ENCODE data around the gene TLE4.

The TLE4 gene

GRCh38 chr9:79701651-79702050, 129.9 kb downstream of the TLE4 start:
- TF ChIP-seq ZNF274 (IDR thresholded peaks at IDR 0.05; ENCODE audit: low read depth, low read length): no peak
- H3K4me3 ChIP-seq (ENCODE audit: low read length): no peak overlapping the region

GRCh38 chr9:79705704-79706103, 133.9 kb downstream of the TLE4 start:
- no peak overlapping the region for H3K4me3 ChIP-seq (ENCODE audit: low read length)
- no peak for TF ChIP-seq ZNF274 (IDR thresholded peaks at IDR 0.05; ENCODE audit: low read depth, low read length)

GRCh38 chr9:79706512-79706911, 134.7 kb downstream of the TLE4 start:
- TF ChIP-seq ZNF274 (IDR thresholded peaks at IDR 0.05; ENCODE audit: low read depth, low read length): no peak
- H3K4me3 ChIP-seq (ENCODE audit: low read length): no peak overlapping the region

- no peak for TF ChIP-seq ZNF274 (IDR thresholded peaks at IDR 0.05; ENCODE audit: low read depth, low read length)
Measured at GRCh38 chr9:79707589-79707988, 135.8 kb downstream of the TLE4 start.

GRCh38 chr9:79708541-79708940, 136.8 kb downstream of the TLE4 start:
- TF ChIP-seq ZNF274 (IDR thresholded peaks at IDR 0.05; ENCODE audit: low read depth, low read length): no peak
- no peak overlapping the region for H3K4me3 ChIP-seq (ENCODE audit: low read length)

More at GRCh38 chr9:79707589-79707988, 135.8 kb downstream of the TLE4 start:
- no peak overlapping the region for H3K4me3 ChIP-seq (ENCODE audit: low read length)

- H3K4me3 ChIP-seq (ENCODE audit: low read length): no peak overlapping the region
- no peak for TF ChIP-seq ZNF274 (IDR thresholded peaks at IDR 0.05; ENCODE audit: low read depth, low read length)
Measured at GRCh38 chr9:79709743-79710674, 138.2 kb downstream of the TLE4 start.

GRCh38 chr9:79711874-79712273, 140.1 kb downstream of the TLE4 start:
- no peak overlapping the region for H3K4me3 ChIP-seq (ENCODE audit: low read length)
- TF ChIP-seq ZNF274 (IDR thresholded peaks at IDR 0.05; ENCODE audit: low read depth, low read length): no peak

- H3K4me3 ChIP-seq (ENCODE audit: low read length): no peak overlapping the region
- no peak for TF ChIP-seq ZNF274 (IDR thresholded peaks at IDR 0.05; ENCODE audit: low read depth, low read length)
Measured at GRCh38 chr9:79719021-79719420, 147.3 kb downstream of the TLE4 start.

- no peak overlapping the region for H3K4me3 ChIP-seq (ENCODE audit: low read length)
- no peak for TF ChIP-seq ZNF274 (IDR thresholded peaks at IDR 0.05; ENCODE audit: low read depth, low read length)
Measured at GRCh38 chr9:79719989-79720388, 148.2 kb downstream of the TLE4 start.

- TF ChIP-seq ZNF274 (IDR thresholded peaks at IDR 0.05; ENCODE audit: low read depth, low read length): no peak
- no peak overlapping the region for H3K4me3 ChIP-seq (ENCODE audit: low read length)
Measured at GRCh38 chr9:79731171-79731890, 159.6 kb downstream of the TLE4 start.

- no peak for TF ChIP-seq ZNF274 (IDR thresholded peaks at IDR 0.05; ENCODE audit: low read depth, low read length)
- H3K4me3 ChIP-seq (ENCODE audit: low read length): no peak overlapping the region
Measured at GRCh38 chr9:79735023-79735779, 163.4 kb downstream of the TLE4 start.

GRCh38 chr9:79736051-79736450, 164.3 kb downstream of the TLE4 start:
- no peak overlapping the region for H3K4me3 ChIP-seq (ENCODE audit: low read length)
- no peak for TF ChIP-seq ZNF274 (IDR thresholded peaks at IDR 0.05; ENCODE audit: low read depth, low read length)

- no peak overlapping the region for H3K4me3 ChIP-seq (ENCODE audit: low read length)
- TF ChIP-seq ZNF274 (IDR thresholded peaks at IDR 0.05; ENCODE audit: low read depth, low read length): no peak
Measured at GRCh38 chr9:79741381-79741780, 169.6 kb downstream of the TLE4 start.

GRCh38 chr9:79742110-79742721, 170.5 kb downstream of the TLE4 start:
- TF ChIP-seq ZNF274 (IDR thresholded peaks at IDR 0.05; ENCODE audit: low read depth, low read length): no peak
- no peak overlapping the region for H3K4me3 ChIP-seq (ENCODE audit: low read length)
